Measurements from ENCODE around the gene DOK5.

DNA sequence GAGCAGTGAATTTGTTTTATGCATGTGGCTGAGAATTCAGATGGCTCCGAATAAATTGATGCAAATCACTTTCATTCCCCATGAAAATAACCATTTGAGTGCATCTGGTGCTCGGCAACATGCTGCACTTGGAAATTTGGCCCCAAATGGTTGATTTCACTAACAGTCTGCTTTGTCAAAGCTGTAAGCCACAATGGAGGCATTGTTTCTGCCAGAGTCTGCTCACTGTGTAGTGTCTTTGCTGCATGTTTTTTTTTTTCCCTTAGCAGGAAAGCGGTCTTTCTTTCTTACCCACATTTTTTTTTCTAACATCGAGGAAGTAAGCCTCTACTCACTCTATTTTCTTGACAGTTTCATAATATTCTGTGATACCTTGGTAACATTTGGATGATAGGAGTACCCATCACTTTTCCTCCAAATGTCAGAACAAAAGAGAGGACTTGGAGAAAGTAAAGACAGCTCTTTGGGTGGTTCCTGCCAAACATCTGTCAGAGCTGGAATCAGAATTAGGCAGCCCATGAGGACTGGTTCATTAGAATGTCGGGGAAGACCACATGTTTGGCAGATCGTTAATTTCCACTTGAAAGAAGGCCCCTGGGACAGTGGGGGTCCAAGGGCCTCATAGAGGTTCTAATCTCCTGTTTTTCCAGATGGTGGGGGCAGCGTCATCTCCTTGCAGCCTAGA lies 149.5 kb downstream of the DOK5 start:
- TF ChIP-seq, protein P1, sequence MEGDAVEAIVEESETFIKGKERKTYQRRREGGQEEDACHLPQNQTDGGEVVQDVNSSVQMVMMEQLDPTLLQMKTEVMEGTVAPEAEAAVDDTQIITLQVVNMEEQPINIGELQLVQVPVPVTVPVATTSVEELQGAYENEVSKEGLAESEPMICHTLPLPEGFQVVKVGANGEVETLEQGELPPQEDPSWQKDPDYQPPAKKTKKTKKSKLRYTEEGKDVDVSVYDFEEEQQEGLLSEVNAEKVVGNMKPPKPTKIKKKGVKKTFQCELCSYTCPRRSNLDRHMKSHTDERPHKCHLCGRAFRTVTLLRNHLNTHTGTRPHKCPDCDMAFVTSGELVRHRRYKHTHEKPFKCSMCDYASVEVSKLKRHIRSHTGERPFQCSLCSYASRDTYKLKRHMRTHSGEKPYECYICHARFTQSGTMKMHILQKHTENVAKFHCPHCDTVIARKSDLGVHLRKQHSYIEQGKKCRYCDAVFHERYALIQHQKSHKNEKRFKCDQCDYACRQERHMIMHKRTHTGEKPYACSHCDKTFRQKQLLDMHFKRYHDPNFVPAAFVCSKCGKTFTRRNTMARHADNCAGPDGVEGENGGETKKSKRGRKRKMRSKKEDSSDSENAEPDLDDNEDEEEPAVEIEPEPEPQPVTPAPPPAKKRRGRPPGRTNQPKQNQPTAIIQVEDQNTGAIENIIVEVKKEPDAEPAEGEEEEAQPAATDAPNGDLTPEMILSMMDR (conservative IDR thresholded peaks at IDR 0.05; ENCODE audit: low read depth, low read length) = no peak
- no peak for TF ChIP-seq EZH2 (IDR thresholded peaks at IDR 0.05; ENCODE audit: borderline replicate concordance, low read depth, low read length, poor library complexity, severe bottlenecking)

Measured in A673 (cell line).